ENCODE data around the gene SLC12A5. TPM values are rescaled to one million over a fixed set of nuclear protein-coding genes. Genes with fewer than 3 reads are reported as not detected.

Gene SLC12A5
- total and polyA plus RNA-seq, 12 donors, result 0.28 to 1.3 (median 1.0) TPM; not detected in 8

DNA sequence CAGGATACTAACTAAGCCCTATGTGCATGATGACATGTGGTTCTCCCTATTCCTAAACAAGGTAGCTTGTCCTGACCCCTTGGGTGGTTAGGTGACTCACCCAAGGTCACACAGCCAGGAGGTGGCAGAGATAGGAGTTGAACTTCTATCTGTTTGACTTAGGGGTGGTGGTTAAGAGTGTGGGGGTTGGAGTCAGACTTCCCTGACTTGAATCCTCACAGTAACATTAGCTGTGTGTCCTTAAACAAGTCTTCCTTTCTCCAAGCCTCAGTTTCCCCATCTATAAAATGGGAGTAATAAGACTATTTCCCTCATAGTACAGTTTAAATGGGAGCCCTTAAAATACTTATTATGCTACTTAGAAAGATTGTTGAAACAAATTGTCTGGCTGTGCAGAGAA, 21.9 kb downstream of the SLC12A5 start:
- peaks cover 0 to 45% (median 17%) of the 10 kb centered on the region in 7 donors for H3K27me3 ChIP-seq
- no peaks in the 10 kb centered on the region for H3K4me1 ChIP-seq
- no peaks in the 10 kb centered on the region for H3K36me3 ChIP-seq
- H3K9me3 ChIP-seq, result no peaks in the 10 kb centered on the region
- H3K4me3 ChIP-seq, result no peak overlapping the region
- intact Hi-C loops (cut with DNase I), result no loop called here
- DNase-seq (no peak), ATAC-seq (no peak)
- TF ChIP-seq, protein P1, sequence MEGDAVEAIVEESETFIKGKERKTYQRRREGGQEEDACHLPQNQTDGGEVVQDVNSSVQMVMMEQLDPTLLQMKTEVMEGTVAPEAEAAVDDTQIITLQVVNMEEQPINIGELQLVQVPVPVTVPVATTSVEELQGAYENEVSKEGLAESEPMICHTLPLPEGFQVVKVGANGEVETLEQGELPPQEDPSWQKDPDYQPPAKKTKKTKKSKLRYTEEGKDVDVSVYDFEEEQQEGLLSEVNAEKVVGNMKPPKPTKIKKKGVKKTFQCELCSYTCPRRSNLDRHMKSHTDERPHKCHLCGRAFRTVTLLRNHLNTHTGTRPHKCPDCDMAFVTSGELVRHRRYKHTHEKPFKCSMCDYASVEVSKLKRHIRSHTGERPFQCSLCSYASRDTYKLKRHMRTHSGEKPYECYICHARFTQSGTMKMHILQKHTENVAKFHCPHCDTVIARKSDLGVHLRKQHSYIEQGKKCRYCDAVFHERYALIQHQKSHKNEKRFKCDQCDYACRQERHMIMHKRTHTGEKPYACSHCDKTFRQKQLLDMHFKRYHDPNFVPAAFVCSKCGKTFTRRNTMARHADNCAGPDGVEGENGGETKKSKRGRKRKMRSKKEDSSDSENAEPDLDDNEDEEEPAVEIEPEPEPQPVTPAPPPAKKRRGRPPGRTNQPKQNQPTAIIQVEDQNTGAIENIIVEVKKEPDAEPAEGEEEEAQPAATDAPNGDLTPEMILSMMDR (IDR thresholded peaks at IDR 0.05), result no peak
- H3K27ac ChIP-seq, result no peak overlapping the region

DNA sequence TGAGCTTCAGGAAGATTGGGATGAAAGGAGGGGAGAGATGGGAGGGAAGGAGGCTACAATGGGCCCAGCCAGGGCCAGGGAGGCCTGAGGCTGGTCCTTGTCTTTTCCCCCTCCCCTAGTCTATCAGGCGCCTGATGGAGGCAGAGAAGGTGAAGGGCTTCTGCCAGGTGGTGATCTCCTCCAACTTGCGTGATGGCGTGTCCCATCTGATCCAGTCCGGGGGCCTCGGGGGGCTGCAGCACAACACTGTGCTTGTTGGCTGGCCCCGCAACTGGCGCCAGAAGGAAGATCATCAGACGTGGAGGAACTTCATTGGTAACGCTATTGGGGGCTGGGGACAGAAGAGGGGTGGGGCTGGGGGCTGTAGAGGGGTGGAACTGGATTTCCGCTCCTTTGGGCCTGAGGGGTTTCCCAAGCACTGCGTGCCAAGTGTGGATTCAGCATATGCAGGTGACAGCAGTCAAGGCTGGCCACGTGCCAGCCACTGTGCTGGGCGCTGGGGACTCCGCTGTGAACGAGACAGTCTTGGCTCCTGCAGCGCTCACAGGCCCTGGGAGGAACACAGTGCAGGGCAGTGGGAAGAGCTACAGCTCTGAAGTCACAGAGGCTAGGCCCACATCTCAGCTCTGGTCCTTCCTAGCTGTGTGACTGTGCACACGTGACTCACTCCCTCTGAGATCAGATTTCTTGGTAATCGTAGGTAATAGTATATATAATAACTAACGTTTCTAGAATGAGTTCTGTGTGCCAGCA, 22.7 kb downstream of the SLC12A5 start:
- TF ChIP-seq, protein P1 (IDR thresholded peaks at IDR 0.05), result no peak
- intact Hi-C loops (cut with DNase I), result no loop called here
- Histone ChIP-seq H3K36me3 (no peaks in the 10 kb centered on the region), H3K4me3 (no peak overlapping the region), H3K4me1 (no peaks in the 10 kb centered on the region), H3K9me3 (no peaks in the 10 kb centered on the region), H3K27me3 (peaks cover 0 to 46% (median 15%) of the 10 kb centered on the region in 7 donors), H3K27ac (no peak overlapping the region)
- WGBS, 2 donors, result 65% methylated on average over 18 to 19 of the region's 19 CpGs
- ATAC-seq (no peak), DNase-seq (no peak)

DNA sequence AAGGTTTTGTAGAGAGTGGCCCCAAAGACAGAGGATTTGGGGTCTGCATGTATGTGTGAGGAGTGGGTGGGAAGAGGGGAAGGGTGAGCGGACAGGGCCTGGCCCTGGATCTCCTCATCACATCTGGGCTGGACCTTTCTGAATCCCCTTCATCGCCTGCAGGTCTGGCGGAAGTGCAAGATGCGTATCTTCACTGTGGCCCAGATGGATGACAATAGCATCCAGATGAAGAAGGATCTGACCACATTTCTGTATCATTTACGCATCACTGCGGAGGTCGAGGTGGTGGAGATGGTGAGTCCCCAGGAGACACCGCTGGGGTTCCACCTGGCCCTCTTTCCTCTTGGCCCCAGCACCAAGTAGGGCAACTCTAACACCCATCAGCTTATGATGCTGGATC, 24.4 kb downstream of the SLC12A5 start:
- peaks cover 0 to 45% (median 23%) of the 10 kb centered on the region in 7 donors for H3K27me3 ChIP-seq
- TF ChIP-seq, protein P1 (IDR thresholded peaks at IDR 0.05), result no peak
- 85 to 88% methylated on average over 8 of the region's 8 CpGs for WGBS, 2 donors
- H3K27ac ChIP-seq, result no peak overlapping the region
- intact Hi-C loops (cut with DNase I), result no loop called here
- H3K4me3 ChIP-seq, result no peak overlapping the region
- H3K4me1 ChIP-seq, result peaks cover 5 to 16% (median 14%) of the 10 kb centered on the region in 9 donors
- ATAC-seq, result no peak
- DNase-seq, result no peak
- no peaks in the 10 kb centered on the region for H3K36me3 ChIP-seq
- no peaks in the 10 kb centered on the region for H3K9me3 ChIP-seq

DNA sequence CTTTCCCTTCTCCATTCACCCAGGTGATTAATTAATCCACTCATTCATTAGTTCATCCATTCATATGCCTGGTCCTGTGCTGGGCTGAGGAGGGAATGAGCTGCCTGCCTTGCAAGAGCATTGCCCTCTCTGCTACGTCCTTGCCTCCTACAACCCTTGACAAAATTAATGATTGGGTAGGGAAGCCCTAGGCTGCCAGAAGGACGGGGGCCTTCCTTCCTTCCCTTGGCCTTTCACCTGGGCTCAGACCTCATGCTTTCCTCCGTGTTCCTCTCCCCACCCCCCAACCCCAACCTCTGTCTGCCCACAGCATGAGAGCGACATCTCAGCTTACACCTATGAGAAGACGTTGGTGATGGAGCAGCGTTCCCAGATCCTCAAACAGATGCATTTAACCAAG, 25.6 kb downstream of the SLC12A5 start:
- WGBS, 2 donors, result 43 to 48% methylated on average over 6 of the region's 6 CpGs
- Histone ChIP-seq H3K4me1 (peaks cover 12 to 28% (median 22%) of the 10 kb centered on the region in 9 donors), H3K9me3 (no peaks in the 10 kb centered on the region), H3K27ac (no peak overlapping the region), H3K36me3 (peaks cover 0 to 4% (median 0%) of the 10 kb centered on the region in 9 donors), H3K4me3 (no peak overlapping the region), H3K27me3 (peaks cover 0 to 51% (median 23%) of the 10 kb centered on the region in 7 donors)
- TF ChIP-seq, protein P1 (IDR thresholded peaks at IDR 0.05), result no peak
- ATAC-seq (no peak), DNase-seq (no peak)
- intact Hi-C loops (cut with DNase I), result no loop called here

Data from heart right ventricle (tissue), 16 donors.